SU-DHL-6 (cell line): ENCODE data around the gene TMEM115.

Source experiments
- CTCF ChIP-seq: fragments of 200-600 bp; sonication (generic); IDR thresholded peaks from one replicate; pipeline ENCODE4 v1.5.1; 2017; ENCODE audit warnings: antibody characterized with exemption, mild to moderate bottlenecking, low read length, moderate library complexity; ENCODE audit not compliant: insufficient read depth, poor library complexity, severe bottlenecking
- EZH2phosphoT487 ChIP-seq: fragments of 200-600 bp; sonication (generic), shearing (Covaris generic); conservative IDR thresholded peaks from 2 replicates; pipeline ENCODE4 v1.6.1; 2018; ENCODE audit warnings: mild to moderate bottlenecking, antibody characterized with exemption, low read length, moderate library complexity, mixed read lengths

- TF ChIP-seq EZH2phosphoT487 = no peak
- TF ChIP-seq CTCF = no peak
Observed at GRCh38 chr3:50369012-50369670, 9.8 kb upstream of the TMEM115 start.
